Gastrocnemius medialis (tissue), 4 donors: ENCODE measurements around the gene CREBBP. TPM values are rescaled to one million over a fixed set of nuclear protein-coding genes. Genes with fewer than 3 reads are reported as not detected.

Source experiments
- ATAC-seq, 2 donors: fragments of 150-250 bp; one replicate each; pipeline ENCODE4 v1.9.1; 2016
- DNase-seq, 2 donors: peaks; one replicate each; pipeline ENCODE4 v3.0.0-alpha.2; 2019
- H3K27ac ChIP-seq, 4 donors: fragments of 200-600 bp; sonication (generic); 1 replicate in 1 of 4; 2 replicates in 3 of 4; pipeline ENCODE4 v1.5.1; 2016 to 2018; ENCODE audit warnings: mild to moderate bottlenecking in 2 of 4, moderate library complexity in 1 of 4
- H3K27me3 ChIP-seq, 3 donors: fragments of 200-600 bp; sonication (generic) in 2 of 3; 1 replicate in 1 of 3; 2 replicates in 2 of 3; pipeline versions ENCODE4 v1.5.1 to v1.6.0; 2016 to 2019; ENCODE audit warnings: mild to moderate bottlenecking in 1 of 3, moderate library complexity in 1 of 3
- H3K36me3 ChIP-seq, 2 donors: fragments of 200-600 bp; sonication (generic) in 1 of 2; one replicate each; pipeline ENCODE4 v1.5.1; 2017 to 2018
- H3K4me1 ChIP-seq, 2 donors: fragments of 200-600 bp; sonication (generic) in 1 of 2; one replicate each; pipeline ENCODE4 v1.5.1; 2016 to 2017; ENCODE audit warnings: mild to moderate bottlenecking in 2 of 2
- H3K4me3 ChIP-seq, 4 donors: fragments of 200-600 bp; sonication (generic) in 3 of 4; 1 replicate in 1 of 4; 2 replicates in 3 of 4; pipeline ENCODE4 v1.5.1; 2016 to 2019; ENCODE audit warnings: mild to moderate bottlenecking in 2 of 4
- H3K9me3 ChIP-seq, 3 donors: fragments of 200-600 bp; sonication (generic) in 2 of 3; 1 replicate in 1 of 3; 2 replicates in 2 of 3; pipeline ENCODE4 v1.5.1; 2016 to 2019
- POLR2A ChIP-seq, 2 donors: fragments of 450-650 bp; IDR thresholded peaks; one replicate each; pipeline ENCODE4 v1.6.1; 2017; ENCODE audit warnings: antibody characterized with exemption in 2 of 2, mild to moderate bottlenecking in 2 of 2, moderate library complexity in 2 of 2
- in situ Hi-C, 4 donors: fragments of 200-750 bp; cut with MboI; loops; one replicate each; pipeline versions ENCODE4 v1.15.0 to v1.8.0; 2017; ENCODE audit warnings: low sequenced_read_pairs in 4 of 4
- intact Hi-C: fragments of 100-400 bp; cut with DNase I; formaldehyde crosslinking; loops from one replicate; pipeline ENCODE4 v1.15.1; 2023; ENCODE audit warnings: low total_unique reads
- total RNA-seq, 4 donors: library from RNA; depleted of rRNA; stranded (reverse); fragments of >200 nt; gene quantifications; one replicate each; pipeline versions ENCODE4 v1.1.0 to v1.2.3, GENCODE V29; 2016
- TF ChIP-seq, protein P1 (sequence below), 5 experiments: fragments of 450-650 bp in 3 of 5; fragments of 200-600 bp in 2 of 5; sonication (generic) in 2 of 5; IDR thresholded peaks in 4 of 5; conservative IDR thresholded peaks in 1 of 5; 1 replicate in 4 of 5; 2 replicates in 1 of 5; pipeline ENCODE4 v1.5.1; 2016 to 2019; ENCODE audit warnings: antibody characterized with exemption in 5 of 5, mild to moderate bottlenecking in 3 of 5, moderate library complexity in 3 of 5

The CREBBP gene
- total RNA-seq, 4 donors from 2014 or later, result 39.8 to 61.3 (median 53.5) TPM

DNA sequence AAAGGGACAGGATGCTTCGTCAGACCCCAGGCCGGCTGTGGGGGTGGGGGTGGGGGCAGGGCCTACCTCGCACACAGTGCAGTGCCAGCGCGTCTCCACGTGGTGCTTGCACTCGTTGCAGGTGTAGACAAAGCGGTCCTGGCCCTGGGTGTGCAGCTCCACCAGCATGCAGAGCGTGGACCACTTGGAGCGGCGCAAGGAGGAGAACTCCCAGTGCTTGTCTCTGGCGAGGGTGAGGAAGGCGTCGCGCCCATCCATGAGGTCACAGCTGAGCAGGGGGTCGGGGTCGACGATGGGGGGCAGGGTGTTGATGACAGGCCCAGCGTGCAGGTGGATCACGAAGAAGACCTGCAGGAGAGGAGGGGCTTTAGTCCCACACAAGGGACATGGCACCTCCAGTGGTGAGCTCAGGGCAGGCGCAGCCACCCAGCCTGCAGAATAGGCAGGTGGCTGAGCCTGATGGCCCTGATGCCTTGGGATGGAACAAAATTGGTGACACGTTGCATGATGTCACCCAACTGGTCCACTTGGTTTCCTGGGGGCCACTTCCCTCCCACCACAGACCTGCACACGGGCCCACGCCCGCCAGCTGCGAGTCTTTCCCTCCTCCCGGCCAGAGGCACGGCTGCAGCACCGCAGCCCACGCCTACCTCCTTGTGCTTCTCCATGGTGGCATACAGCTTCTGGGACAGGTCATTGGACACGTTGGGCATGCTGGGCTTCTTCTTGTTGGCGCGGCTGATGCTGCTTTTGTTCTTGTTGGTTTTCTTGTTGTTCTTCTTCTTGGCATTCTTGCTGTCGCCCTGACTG is 149.2 kb downstream of the CREBBP start:
- in situ Hi-C loops, result no loop called here
- TF ChIP-seq, protein P1, sequence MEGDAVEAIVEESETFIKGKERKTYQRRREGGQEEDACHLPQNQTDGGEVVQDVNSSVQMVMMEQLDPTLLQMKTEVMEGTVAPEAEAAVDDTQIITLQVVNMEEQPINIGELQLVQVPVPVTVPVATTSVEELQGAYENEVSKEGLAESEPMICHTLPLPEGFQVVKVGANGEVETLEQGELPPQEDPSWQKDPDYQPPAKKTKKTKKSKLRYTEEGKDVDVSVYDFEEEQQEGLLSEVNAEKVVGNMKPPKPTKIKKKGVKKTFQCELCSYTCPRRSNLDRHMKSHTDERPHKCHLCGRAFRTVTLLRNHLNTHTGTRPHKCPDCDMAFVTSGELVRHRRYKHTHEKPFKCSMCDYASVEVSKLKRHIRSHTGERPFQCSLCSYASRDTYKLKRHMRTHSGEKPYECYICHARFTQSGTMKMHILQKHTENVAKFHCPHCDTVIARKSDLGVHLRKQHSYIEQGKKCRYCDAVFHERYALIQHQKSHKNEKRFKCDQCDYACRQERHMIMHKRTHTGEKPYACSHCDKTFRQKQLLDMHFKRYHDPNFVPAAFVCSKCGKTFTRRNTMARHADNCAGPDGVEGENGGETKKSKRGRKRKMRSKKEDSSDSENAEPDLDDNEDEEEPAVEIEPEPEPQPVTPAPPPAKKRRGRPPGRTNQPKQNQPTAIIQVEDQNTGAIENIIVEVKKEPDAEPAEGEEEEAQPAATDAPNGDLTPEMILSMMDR (IDR thresholded peaks at IDR 0.05 in 4 of 5, conservative IDR thresholded peaks at IDR 0.05 in 1 of 5), result no peak
- TF ChIP-seq POLR2A (IDR thresholded peaks at IDR 0.05), result no peak
- ATAC-seq, result no peak

DNA sequence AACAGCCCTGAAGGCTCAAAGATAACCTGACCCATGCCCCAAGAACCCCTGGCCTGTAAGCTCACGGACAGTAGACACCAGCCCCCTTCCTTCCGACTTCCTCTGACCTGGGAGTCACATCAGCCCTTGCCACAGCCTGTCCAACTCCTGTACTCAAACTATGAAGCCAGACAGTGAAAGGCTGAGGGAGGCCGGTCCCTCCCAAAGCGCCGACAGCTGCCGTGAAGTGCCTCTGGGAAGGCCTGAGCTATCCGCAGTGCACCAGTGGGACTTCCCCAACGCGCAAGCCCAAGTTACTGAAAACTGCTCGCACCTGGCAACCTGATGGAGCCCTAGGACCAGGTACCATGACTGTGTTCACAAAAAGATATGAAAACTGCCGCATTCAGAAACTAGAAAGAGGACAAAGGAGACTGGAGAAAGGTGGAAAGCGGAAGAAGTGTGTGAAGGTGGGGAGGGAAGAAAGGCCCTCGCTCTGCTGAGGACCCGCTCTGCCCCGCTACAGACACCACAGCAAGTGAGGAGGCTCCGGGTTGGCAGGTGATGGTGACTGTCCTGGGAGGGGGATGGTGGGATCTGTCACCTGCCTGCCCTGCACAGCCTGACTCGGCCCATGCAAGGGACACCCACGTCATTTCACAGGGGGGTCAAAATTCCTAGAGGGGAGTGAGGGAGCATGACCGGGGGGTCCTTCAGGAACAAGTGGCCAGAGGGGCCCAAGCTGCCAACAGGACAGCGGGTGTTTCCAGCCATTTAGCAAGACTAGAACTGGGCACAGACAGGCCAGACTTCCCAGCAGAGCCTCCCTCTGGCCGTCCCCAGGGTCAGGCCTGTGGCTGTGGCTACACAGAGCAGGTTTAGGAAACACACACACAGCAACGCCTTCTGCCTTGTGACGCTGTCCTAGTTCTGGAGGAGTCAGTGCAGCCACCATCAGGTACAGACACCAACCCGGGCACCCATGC is 150.1 kb downstream of the CREBBP start:
- intact Hi-C loops, result no loop called here
- no peak for DNase-seq

More for the DNA sequence above, 149.2 kb downstream of the CREBBP start:
- peaks cover 0 to 84% of the 10 kb centered on the region in 2 donors for H3K36me3 ChIP-seq
- no peak overlapping the region for H3K4me3 ChIP-seq
- DNase-seq, result no peak
- H3K27me3 ChIP-seq, result no peaks in the 10 kb centered on the region
- intact Hi-C loops, result no loop called here
- H3K4me1 ChIP-seq, result no peaks in the 10 kb centered on the region
- no peak overlapping the region for H3K27ac ChIP-seq
- H3K9me3 ChIP-seq, result no peaks in the 10 kb centered on the region

DNA sequence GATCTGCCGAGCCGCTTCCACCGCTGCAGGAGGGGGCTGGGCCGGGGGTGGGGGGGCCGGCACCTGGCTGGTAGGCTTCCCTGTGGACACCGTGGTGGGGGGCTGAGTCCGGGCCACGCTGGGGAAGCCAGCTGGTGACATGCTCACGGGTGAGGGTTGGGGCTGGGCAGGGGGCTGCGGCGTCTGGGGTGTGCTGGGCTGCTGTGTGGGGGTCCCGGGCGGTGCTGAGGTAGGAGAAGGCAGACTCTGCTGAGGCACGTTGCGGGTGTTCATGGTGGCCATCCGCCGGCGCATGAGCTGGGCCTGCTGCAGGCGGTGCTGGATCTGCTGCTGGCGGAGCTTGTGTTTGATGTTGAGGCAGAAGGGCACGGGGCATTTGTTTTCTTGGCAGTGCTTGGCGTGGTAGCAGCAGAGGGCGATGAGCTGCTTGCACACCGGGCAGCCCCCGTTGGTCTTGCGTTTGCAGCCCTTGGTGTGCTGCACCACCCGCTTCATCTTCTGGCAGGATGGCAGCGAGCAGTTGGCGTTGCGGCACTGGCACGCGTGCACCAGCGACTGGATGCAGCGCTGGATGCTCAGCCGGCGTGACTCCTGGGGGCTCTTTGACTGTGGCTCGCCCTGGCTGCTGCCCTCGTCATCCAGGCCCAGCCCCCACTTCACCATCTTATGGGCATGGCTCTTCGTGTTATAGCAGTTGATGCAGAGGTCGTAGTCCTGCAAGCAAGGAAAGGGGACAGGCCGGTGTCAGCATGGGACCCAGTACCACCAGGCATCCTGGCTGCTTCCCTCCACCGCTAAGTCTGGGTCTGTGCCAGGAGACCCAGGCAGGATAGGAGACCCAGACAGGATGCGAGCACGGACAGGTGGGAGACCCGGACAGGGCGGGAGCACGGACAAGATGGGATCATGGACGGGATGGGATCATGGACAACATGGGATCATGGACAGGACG is 151.1 kb downstream of the CREBBP start:
- TF ChIP-seq POLR2A (IDR thresholded peaks at IDR 0.05), result no peak
- TF ChIP-seq, protein P1 (IDR thresholded peaks at IDR 0.05 in 4 of 5, conservative IDR thresholded peaks at IDR 0.05 in 1 of 5), result no peak
- no peak overlapping the region for H3K4me3 ChIP-seq
- DNase-seq (no peak), ATAC-seq (no peak)
- in situ Hi-C loops (no loop called here), intact Hi-C loops (no loop called here)
- H3K36me3 ChIP-seq, result peaks cover 0 to 65% of the 10 kb centered on the region in 2 donors
- H3K27me3 ChIP-seq, result no peaks in the 10 kb centered on the region
- H3K27ac ChIP-seq, result no peak overlapping the region
- H3K9me3 ChIP-seq, result no peaks in the 10 kb centered on the region
- H3K4me1 ChIP-seq, result no peaks in the 10 kb centered on the region

More for the DNA sequence above, 150.1 kb downstream of the CREBBP start:
- Histone ChIP-seq H3K4me1 (no peaks in the 10 kb centered on the region), H3K27me3 (no peaks in the 10 kb centered on the region), H3K9me3 (no peaks in the 10 kb centered on the region), H3K36me3 (peaks cover 0 to 75% of the 10 kb centered on the region in 2 donors), H3K4me3 (no peak overlapping the region), H3K27ac (no peak overlapping the region)
- no peak for TF ChIP-seq POLR2A (IDR thresholded peaks at IDR 0.05)
- TF ChIP-seq, protein P1 (IDR thresholded peaks at IDR 0.05 in 4 of 5, conservative IDR thresholded peaks at IDR 0.05 in 1 of 5), result no peak
- in situ Hi-C loops, result no loop called here
- ATAC-seq, result no peak
